ENCODE measurements around the gene CAPN9. TPM values are rescaled to one million over a fixed set of nuclear protein-coding genes. Genes with fewer than 3 reads are reported as not detected.
A peak's percentile ranks its signal among the peaks of the same experiment; 100 is the strongest.

Gene CAPN9
- total RNA-seq, 4 donors from 2014 or later = 1.2 TPM; not detected in 3

DNA sequence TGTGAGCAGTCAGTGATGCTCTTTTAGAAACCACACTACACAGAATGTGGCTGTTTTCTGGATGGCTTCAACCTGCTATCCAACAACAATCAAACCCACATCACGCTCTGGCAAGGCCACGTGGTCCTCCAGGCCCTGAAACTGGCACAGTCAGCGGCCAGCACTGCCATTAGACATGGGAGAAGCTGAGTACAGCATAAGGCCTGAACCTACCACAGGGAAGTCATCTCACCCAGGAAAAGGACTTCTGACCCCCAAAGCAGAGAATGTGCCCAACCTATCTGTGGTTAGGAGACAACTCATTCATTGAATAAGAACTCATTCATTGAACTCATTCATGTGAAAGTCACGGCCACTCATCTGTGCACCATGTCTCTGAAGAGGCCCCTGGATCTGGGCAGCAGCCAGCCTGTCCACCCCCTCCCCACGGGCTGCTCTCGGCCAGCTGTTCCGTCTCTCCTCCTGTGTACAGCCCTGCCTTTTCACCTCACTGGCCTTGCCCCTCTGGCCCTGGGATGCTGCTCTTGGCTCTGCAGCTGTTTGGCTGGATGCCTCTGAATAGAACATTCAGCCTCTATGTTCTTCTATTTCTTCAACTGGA, 80.0 kb downstream of the CAPN9 start:
- no peaks in the 10 kb centered on the region for H3K27me3 ChIP-seq
- H3K27ac ChIP-seq = peak overlapping the region in 1 of 4 donors; percentile 56
- no peaks in the 10 kb centered on the region for H3K36me3 ChIP-seq
- WGBS, 2 donors (ENCODE audit: low coverage in 1 of 2) = 68% methylated on average over 4 of the region's 7 CpGs; no CpG with 5 or more reads in 1 of the 2 donors
- no peak for ATAC-seq
- H3K9me3 ChIP-seq = no peaks in the 10 kb centered on the region
- TF ChIP-seq, protein P1, sequence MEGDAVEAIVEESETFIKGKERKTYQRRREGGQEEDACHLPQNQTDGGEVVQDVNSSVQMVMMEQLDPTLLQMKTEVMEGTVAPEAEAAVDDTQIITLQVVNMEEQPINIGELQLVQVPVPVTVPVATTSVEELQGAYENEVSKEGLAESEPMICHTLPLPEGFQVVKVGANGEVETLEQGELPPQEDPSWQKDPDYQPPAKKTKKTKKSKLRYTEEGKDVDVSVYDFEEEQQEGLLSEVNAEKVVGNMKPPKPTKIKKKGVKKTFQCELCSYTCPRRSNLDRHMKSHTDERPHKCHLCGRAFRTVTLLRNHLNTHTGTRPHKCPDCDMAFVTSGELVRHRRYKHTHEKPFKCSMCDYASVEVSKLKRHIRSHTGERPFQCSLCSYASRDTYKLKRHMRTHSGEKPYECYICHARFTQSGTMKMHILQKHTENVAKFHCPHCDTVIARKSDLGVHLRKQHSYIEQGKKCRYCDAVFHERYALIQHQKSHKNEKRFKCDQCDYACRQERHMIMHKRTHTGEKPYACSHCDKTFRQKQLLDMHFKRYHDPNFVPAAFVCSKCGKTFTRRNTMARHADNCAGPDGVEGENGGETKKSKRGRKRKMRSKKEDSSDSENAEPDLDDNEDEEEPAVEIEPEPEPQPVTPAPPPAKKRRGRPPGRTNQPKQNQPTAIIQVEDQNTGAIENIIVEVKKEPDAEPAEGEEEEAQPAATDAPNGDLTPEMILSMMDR (IDR thresholded peaks at IDR 0.05) = no peak
- TF ChIP-seq POLR2AphosphoS5 (IDR thresholded peaks at IDR 0.05) (peak; percentile 8), POLR2A (IDR thresholded peaks at IDR 0.05) (no peak), EP300 (IDR thresholded peaks at IDR 0.05) (no peak)
- no peak overlapping the region for H3K4me3 ChIP-seq
- peaks cover 0 to 79% (median 26%) of the 10 kb centered on the region in 3 donors for H3K4me1 ChIP-seq

DNA sequence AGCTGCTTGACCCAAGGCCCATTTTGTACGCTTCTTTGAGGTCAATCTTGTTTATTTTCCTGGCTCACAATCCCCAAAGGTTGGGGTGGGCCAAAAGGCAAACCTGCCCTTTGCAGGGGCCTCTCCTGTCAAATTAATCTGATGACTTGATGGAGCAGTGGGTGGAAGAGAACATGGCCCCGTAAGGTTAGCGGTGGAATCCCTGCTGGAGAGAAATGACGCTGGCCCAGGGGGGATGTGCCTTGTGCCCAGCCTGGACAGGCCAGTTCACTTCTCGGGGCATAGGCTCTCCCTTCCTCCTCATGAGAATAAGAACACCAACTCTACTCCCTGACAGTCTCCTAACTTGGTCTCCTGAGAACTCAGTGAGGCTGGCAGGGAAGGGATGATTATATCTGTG, 80.6 kb downstream of the CAPN9 start:
- H3K4me3 ChIP-seq = no peak overlapping the region
- H3K36me3 ChIP-seq = no peaks in the 10 kb centered on the region
- TF ChIP-seq POLR2A (IDR thresholded peaks at IDR 0.05) (no peak), EP300 (IDR thresholded peaks at IDR 0.05) (no peak), POLR2AphosphoS5 (IDR thresholded peaks at IDR 0.05) (no peak)
- TF ChIP-seq, protein P1 (IDR thresholded peaks at IDR 0.05) = no peak
- no peaks in the 10 kb centered on the region for H3K27me3 ChIP-seq
- peak overlapping the region in 3 of 4 donors; percentile 35 to 56 (median 42) for H3K27ac ChIP-seq
- peaks cover 0 to 77% (median 25%) of the 10 kb centered on the region in 3 donors for H3K4me1 ChIP-seq
- no peak for ATAC-seq
- no peaks in the 10 kb centered on the region for H3K9me3 ChIP-seq
- WGBS, 2 donors (ENCODE audit: low coverage in 1 of 2) = 53 to 75% methylated on average over 1 to 4 of the region's 5 CpGs

DNA sequence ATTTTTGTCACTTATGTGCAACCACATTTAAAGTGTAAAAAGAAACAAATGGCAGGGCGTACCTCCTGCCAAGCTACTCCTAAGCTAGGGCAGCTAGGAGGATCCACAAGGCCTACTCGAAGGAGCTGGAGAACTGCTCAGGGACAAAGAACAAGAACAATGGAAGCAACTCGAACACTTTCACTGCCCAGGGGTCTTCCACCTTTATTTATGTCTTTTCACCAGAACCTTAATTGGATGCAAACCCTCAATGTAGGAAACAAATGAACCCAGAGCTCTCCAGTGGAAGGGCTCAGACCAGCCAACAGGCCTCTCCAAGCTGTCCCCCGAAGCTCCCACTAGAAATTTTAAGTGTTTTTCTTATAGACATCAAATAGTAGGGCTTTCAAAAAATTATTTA, 81.2 kb downstream of the CAPN9 start:
- peaks cover 0 to 71% (median 23%) of the 10 kb centered on the region in 3 donors for H3K4me1 ChIP-seq
- no peaks in the 10 kb centered on the region for H3K9me3 ChIP-seq
- H3K4me3 ChIP-seq = no peak overlapping the region
- no peaks in the 10 kb centered on the region for H3K27me3 ChIP-seq
- no peaks in the 10 kb centered on the region for H3K36me3 ChIP-seq
- ATAC-seq = no peak
- peak overlapping the region in 1 of 4 donors; percentile 42 for H3K27ac ChIP-seq
- no peak for TF ChIP-seq EP300 (IDR thresholded peaks at IDR 0.05)
- no peak for TF ChIP-seq POLR2A (IDR thresholded peaks at IDR 0.05)
- TF ChIP-seq POLR2AphosphoS5 (IDR thresholded peaks at IDR 0.05) = no peak
- TF ChIP-seq, protein P1 (IDR thresholded peaks at IDR 0.05) = no peak
- WGBS, 2 donors (ENCODE audit: low coverage in 1 of 2) = 88 to 95% methylated on average over 1 to 4 of the region's 4 CpGs

DNA sequence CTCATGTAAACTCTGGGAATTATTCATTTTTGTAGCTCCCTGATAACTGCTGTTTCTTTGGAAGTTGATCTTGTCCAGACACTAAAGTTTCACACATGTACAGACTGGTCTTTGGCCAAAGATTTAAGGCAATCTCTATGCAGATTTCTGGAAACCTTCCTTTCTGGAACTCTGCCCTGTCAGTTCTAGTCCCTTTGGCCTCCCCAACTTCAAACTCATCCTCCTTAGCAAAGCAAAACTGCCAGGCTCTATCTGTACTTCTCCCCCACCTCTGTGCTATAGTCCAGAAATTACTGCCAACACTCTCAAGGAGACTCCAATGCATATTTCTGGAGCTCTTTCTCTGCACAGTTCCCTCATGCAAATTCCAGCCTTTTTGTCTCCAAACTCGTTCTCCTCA, 84.6 kb downstream of the CAPN9 start:
- Histone ChIP-seq H3K36me3 (peaks cover 0 to 1% of the 10 kb centered on the region in 2 donors), H3K4me3 (no peak overlapping the region), H3K27me3 (no peaks in the 10 kb centered on the region), H3K9me3 (no peaks in the 10 kb centered on the region), H3K27ac (no peak overlapping the region), H3K4me1 (peaks cover 0 to 54% (median 3%) of the 10 kb centered on the region in 3 donors)
- TF ChIP-seq EP300 (IDR thresholded peaks at IDR 0.05) (no peak), POLR2A (IDR thresholded peaks at IDR 0.05) (no peak), POLR2AphosphoS5 (IDR thresholded peaks at IDR 0.05) (no peak)
- TF ChIP-seq, protein P1 (IDR thresholded peaks at IDR 0.05) = no peak
- ATAC-seq = no peak
- WGBS, 2 donors (ENCODE audit: low coverage in 1 of 2) = 30 to 50% methylated on average over 1 of the region's 1 CpG

DNA sequence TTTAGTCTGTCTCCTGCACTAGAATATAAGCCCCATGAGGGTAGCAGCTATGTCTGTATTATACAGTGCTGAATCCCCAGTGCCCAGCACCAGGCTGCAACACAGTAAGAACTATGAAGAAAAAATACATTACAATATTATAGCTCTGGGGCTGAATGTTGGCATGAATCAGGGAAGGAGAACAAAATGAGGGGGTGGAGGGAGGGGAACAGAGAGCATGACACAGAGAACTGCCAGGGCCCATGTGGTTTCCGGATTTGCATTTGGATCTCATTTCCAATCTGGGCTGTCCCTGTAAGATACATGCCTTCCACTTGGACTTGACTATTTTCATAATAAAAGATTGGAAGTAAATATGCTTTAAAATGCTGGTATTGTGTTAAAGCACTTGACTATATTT, 85.3 kb downstream of the CAPN9 start:
- H3K27me3 ChIP-seq = no peaks in the 10 kb centered on the region
- WGBS, 2 donors (ENCODE audit: low coverage in 1 of 2) = 17 to 50% methylated on average over 1 of the region's 1 CpG
- no peak overlapping the region for H3K27ac ChIP-seq
- no peak for ATAC-seq
- H3K4me1 ChIP-seq = peaks cover 0 to 47% (median 3%) of the 10 kb centered on the region in 3 donors
- H3K36me3 ChIP-seq = peaks cover 0 to 8% of the 10 kb centered on the region in 2 donors
- no peak overlapping the region for H3K4me3 ChIP-seq
- TF ChIP-seq POLR2AphosphoS5 (IDR thresholded peaks at IDR 0.05) = no peak
- TF ChIP-seq, protein P1 (IDR thresholded peaks at IDR 0.05) = no peak
- no peaks in the 10 kb centered on the region for H3K9me3 ChIP-seq

Data from gastroesophageal sphincter (tissue), 4 donors.